GM19467 (cell line): ENCODE measurements around the gene UBL4B.

ENCODE experiments used
- ATAC-seq: cut with Tn5 transposase; IDR thresholded peaks from one replicate; pipeline ENCODE4 v1.9.1; 2021; ENCODE audit warnings: mild to moderate bottlenecking, moderate library complexity; ENCODE audit not compliant: unreplicated experiment

The UBL4B gene

GRCh38 chr1:110151175-110151669 is 39.0 kb downstream of the UBL4B start:
- ATAC-seq: no peak

GRCh38 chr1:110152133-110152785 is 40.0 kb downstream of the UBL4B start:
- ATAC-seq: no peak

DNA sequence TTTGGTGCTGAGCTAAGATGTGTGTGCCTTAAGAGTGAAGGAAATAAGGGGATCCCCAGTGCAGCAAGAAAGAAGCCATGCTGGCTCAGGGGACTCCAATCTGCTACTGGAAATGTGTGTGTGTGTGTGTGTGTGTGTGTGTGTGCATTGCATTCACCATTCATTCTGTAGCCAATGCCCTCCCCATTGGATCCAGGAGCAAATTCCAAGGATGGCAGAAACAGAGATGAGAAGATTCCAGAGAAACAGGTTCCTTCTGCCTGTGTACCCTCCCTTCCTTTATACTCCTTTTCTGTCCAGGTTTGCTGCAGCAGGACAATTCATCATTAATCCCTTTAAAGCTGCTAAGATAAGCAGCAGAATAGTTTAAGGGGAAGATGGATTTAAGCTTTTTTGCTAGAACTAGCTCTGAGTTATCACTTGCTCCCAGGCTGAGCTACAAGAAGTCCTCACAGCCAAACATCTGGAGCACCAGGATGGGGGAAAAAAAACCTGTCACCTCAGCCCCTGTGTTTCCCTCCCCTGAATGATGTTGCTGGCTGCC is 41.2 kb downstream of the UBL4B start:
- no peak for ATAC-seq

GRCh38 chr1:110155878-110156522 is 43.8 kb downstream of the UBL4B start:
- ATAC-seq: no peak

GRCh38 chr1:110158261-110158660 is 46.0 kb downstream of the UBL4B start:
- no peak for ATAC-seq

- ATAC-seq: no peak
Measured at GRCh38 chr1:110159168-110159567, 46.9 kb downstream of the UBL4B start.

GRCh38 chr1:110160538-110161100 is 48.4 kb downstream of the UBL4B start:
- ATAC-seq: no peak

GRCh38 chr1:110161165-110161564 is 48.9 kb downstream of the UBL4B start:
- no peak for ATAC-seq

GRCh38 chr1:110161849-110162248 is 49.6 kb downstream of the UBL4B start:
- no peak for ATAC-seq
